Right lobe of liver (tissue), 4 donors: ENCODE results near the gene BHLHA15.
A peak's percentile ranks its signal among the peaks of the same experiment; 100 is the strongest.

Experiments used
- POLR2A ChIP-seq: fragments of 450-650 bp; IDR thresholded peaks from one replicate; pipeline ENCODE4 v1.6.1; 2017; ENCODE audit warnings: antibody characterized with exemption, mild to moderate bottlenecking
- TF ChIP-seq, protein P1 (sequence below), 4 donors: fragments of 200-600 bp in 3 of 4; fragments of 450-650 bp in 1 of 4; IDR thresholded peaks; one replicate each; pipeline versions ENCODE4 v1.5.1 to v1.8.0; 2016 to 2022; ENCODE audit warnings: antibody characterized with exemption in 4 of 4, mild to moderate bottlenecking in 2 of 4
- donor health status: DM: no; HTN: no; CAD: no.
- donor health status: DM: no; HTN: no; CAD: no.
- donor health status: DM: no; HTN: yes; CAD: no.

DNA sequence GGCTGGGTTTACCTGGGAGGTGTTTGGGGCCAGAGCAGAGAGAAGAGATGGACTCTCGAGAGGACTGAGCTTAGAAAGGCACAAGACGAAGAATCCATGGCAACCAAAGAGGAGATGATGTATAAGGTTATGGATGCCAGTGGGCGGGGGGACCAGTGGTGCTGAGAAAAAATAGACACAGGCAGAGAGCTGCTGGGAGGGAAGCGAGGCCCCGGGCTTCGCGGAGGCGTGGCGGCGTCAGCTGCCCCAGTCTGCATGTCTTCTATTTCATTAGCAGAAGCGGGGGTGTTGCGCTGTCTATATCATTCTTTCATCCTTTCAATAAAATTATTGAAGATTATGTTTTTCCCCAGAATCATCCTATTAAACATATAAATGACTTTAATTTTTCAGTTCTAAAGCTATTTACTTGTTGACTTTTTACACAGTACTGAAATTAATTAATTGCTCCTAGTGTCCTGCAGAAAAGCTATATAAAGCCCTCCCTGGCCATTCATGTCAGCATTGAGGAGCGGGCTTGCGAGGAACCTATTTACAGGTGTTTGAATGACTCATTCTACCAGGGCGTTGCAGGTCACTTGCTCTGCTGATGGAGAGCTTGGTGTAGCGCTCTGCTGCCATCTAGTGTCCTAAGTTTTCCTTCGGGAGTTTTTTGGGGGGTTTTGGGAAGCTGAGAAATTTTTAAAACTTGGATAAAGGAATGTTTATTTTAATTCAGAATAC, 42.9 kb upstream of the BHLHA15 start:
- TF ChIP-seq, protein P1, sequence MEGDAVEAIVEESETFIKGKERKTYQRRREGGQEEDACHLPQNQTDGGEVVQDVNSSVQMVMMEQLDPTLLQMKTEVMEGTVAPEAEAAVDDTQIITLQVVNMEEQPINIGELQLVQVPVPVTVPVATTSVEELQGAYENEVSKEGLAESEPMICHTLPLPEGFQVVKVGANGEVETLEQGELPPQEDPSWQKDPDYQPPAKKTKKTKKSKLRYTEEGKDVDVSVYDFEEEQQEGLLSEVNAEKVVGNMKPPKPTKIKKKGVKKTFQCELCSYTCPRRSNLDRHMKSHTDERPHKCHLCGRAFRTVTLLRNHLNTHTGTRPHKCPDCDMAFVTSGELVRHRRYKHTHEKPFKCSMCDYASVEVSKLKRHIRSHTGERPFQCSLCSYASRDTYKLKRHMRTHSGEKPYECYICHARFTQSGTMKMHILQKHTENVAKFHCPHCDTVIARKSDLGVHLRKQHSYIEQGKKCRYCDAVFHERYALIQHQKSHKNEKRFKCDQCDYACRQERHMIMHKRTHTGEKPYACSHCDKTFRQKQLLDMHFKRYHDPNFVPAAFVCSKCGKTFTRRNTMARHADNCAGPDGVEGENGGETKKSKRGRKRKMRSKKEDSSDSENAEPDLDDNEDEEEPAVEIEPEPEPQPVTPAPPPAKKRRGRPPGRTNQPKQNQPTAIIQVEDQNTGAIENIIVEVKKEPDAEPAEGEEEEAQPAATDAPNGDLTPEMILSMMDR (IDR thresholded peaks at IDR 0.05), result peak; percentile 80 to 88 (median 84)
- TF ChIP-seq POLR2A, result no peak
